Effector memory CD4-positive, alpha-beta T cell (primary cell): Measurements from ENCODE around the gene ALKBH2.

Source experiments
- DNase-seq, 3 donors: peaks; one replicate each; pipeline ENCODE4 v3.0.0-alpha.2; 2020
- H3K27ac ChIP-seq: 2 replicates; pipeline ENCODE4 v1.7.0; 2013; ENCODE audit warnings: mild to moderate bottlenecking, low read length, moderate library complexity; ENCODE audit not compliant: insufficient read depth, poor library complexity, severe bottlenecking
- H3K27me3 ChIP-seq: replicated peaks from 2 replicates; pipeline ENCODE4 v1.7.0; 2013; ENCODE audit warnings: mild to moderate bottlenecking, low read length; ENCODE audit not compliant: insufficient read depth, control insufficient read depth, poor library complexity, severe bottlenecking
- H3K36me3 ChIP-seq: 2 replicates; pipeline ENCODE4 v1.7.0; 2013; ENCODE audit warnings: mild to moderate bottlenecking, low read length, moderate library complexity; ENCODE audit not compliant: control insufficient read depth, insufficient read depth
- H3K4me1 ChIP-seq: 2 replicates; pipeline ENCODE4 v1.7.0; 2013; ENCODE audit warnings: low read length, mild to moderate bottlenecking; ENCODE audit not compliant: control insufficient read depth, insufficient read depth, poor library complexity, severe bottlenecking
- H3K4me3 ChIP-seq: 2 replicates; pipeline ENCODE4 v1.7.0; 2013; ENCODE audit warnings: low read length, low read depth, mild to moderate bottlenecking; ENCODE audit not compliant: insufficient read depth, poor library complexity, severe bottlenecking
- H3K9me3 ChIP-seq: 2 replicates; pipeline ENCODE4 v1.7.0; 2013; ENCODE audit warnings: mild to moderate bottlenecking, low read length, moderate library complexity; ENCODE audit not compliant: control insufficient read depth

ALKBH2 gene

DNA sequence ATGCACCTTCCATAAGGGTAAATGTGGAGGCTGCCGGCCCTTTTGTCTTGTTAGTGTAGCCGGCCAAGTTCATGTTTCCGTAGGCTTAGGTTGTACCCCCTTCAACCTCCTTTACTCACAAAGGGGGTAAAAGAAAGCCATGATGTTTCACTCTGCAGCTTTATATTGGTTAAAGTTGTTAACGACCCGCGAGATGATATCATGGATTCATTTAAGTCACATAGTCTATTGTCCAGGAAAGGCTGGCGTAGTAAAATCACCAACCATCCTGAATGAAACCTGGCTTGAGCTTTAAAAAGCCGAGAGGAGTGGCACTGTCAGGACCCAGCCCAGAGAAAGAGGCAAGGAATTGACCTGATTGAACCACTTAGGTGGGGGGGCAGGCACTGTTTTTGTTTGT lies 5.4 kb upstream of the ALKBH2 start:
- DNase-seq = no peak
- peak overlapping the region; percentile 73 for H3K4me3 ChIP-seq
- H3K9me3 ChIP-seq = no peaks in the 10 kb centered on the region
- peaks cover 14% of the 10 kb centered on the region for H3K36me3 ChIP-seq
- peaks cover 20% of the 10 kb centered on the region for H3K4me1 ChIP-seq
- H3K27ac ChIP-seq = peak overlapping the region; percentile 56
- H3K27me3 ChIP-seq = no peaks in the 10 kb centered on the region

DNA sequence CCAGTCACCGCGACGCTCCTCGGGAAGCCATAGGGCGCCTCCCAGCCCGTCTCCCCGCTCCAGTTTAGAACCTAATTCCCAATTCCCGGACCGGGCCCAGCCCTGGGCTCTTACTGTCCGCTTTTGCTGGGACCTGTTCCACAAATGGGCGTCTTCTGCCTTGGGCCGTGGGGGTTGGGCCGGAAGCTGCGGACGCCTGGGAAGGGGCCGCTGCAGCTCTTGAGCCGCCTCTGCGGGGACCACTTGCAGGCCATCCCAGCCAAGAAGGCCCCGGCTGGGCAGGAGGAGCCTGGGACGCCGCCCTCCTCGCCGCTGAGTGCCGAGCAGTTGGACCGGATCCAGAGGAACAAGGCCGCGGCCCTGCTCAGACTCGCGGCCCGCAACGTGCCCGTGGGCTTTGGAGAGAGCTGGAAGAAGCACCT lies 4.9 kb upstream of the ALKBH2 start:
- Histone ChIP-seq H3K36me3 (peaks cover 10% of the 10 kb centered on the region), H3K27me3 (no peaks in the 10 kb centered on the region), H3K9me3 (no peaks in the 10 kb centered on the region), H3K27ac (peak overlapping the region; percentile 56), H3K4me1 (peaks cover 22% of the 10 kb centered on the region), H3K4me3 (peak overlapping the region; percentile 73)
- no peak for DNase-seq

DNA sequence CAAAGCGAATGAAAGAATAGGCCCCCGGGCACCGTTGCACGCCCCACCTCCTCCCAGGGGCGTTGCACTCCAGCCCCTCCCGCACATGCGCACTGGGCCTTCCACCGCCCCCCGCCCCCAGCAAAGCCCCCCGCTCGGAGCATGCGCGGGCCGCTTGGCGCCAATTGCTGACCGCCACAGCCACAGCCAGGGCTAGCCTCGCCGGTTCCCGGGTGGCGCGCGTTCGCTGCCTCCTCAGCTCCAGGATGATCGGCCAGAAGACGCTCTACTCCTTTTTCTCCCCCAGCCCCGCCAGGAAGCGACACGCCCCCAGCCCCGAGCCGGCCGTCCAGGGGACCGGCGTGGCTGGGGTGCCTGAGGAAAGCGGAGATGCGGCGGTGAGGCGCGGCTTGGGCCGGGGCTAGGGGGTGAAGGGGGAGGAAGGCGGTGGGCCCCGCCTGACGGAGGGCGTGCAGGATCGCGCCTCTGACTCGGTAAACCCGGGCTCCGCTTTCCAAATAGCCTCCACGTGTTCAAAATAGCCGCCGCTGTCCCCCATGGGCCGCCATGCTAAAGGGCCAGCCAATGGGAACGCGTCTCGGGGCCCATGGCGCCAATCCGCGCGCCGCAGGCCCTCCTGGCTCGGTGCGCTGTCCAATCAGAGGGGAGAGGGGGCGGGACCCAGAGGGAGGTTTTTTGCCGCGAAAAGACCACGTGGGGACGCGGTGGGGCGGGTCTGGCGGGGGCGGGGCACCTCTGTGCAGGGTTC lies 4.3 kb upstream of the ALKBH2 start, which contains the start of gene UNG:
UNG (plus strand) TSS at position 163 of the 748 bp plus-strand sequence; CDS start at position 246, 83 bp downstream.
- Histone ChIP-seq H3K4me1 (peaks cover 24% of the 10 kb centered on the region), H3K4me3 (peak within 1 kb of the TSS; percentile 73), H3K36me3 (peaks cover 7% of the 10 kb centered on the region), H3K27ac (peak within 1 kb of the TSS; percentile 56), H3K27me3 (no peaks in the 10 kb centered on the region), H3K9me3 (no peaks in the 10 kb centered on the region)
- peak; percentile 90 to 96 (median 95) for DNase-seq

DNA sequence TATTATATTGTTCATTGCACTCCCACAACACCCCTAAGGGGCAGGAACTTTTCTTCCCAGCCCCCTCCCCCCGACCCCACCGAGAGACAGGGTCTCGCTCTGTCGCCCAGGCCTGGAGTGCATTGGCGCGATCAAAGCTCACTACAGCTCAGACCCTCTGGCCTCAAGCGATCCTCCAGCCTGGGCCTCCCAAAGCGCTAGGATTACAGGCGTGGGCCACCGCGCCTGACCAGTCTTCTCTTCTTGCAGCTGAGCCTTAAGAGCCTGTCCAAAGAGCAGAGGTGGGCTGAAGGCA lies 3.8 kb upstream of the ALKBH2 start:
- no peak for DNase-seq
- H3K27me3 ChIP-seq = no peaks in the 10 kb centered on the region
- H3K4me3 ChIP-seq = no peak overlapping the region
- H3K36me3 ChIP-seq = peaks cover 7% of the 10 kb centered on the region
- no peaks in the 10 kb centered on the region for H3K9me3 ChIP-seq
- peaks cover 27% of the 10 kb centered on the region for H3K4me1 ChIP-seq
- no peak overlapping the region for H3K27ac ChIP-seq

DNA sequence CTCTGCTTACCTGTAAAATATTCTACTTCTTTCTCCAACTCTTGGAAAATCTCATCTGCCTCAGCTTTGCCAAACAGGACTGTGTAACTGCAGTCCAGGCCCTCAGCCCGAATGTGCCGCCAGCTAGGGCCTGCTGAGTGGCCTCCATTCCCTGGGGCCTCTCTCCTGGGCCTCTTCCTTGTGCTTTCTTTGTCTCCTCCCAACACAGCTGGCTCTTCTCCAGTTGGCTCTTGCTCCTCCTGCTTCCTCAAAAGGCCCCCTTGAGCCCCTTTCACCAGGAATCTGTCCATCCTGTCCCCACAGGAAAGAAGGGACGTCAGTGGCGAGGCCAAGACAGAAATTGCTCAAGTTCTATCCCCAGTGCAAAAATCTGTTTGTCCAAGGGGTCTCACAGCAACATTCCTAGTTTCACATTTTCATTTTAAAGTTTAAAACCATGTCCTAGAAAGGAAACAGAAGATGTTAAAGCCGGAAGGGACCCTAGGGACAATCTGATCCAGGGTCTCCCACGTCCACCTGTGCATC lies 713 bp downstream of the ALKBH2 start:
- peaks cover 10% of the 10 kb centered on the region for H3K36me3 ChIP-seq

DNA sequence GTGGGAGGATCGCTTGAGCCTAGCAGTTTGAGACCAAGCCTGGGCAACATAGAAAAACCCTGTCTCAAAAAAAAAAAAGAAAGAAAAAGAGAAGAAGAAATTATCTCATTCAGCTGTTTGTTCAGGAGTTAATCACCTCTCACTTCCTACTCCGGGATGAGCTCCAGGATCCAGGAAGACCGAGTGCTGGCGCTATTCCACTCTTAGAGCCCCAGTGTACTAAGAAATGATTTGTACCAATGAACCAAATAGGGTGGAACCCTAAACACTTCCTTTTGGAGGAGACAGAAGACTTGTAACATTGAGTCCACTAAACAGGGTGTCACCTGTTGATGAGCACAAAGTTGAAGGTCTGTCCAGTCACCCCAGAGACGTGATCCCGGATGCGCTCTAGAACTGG lies 3.6 kb downstream of the ALKBH2 start:
- H3K4me3 ChIP-seq = no peak overlapping the region
- H3K4me1 ChIP-seq = peaks cover 9% of the 10 kb centered on the region
- H3K27ac ChIP-seq = no peak overlapping the region
- H3K9me3 ChIP-seq = no peaks in the 10 kb centered on the region
- peaks cover 35% of the 10 kb centered on the region for H3K36me3 ChIP-seq
- no peaks in the 10 kb centered on the region for H3K27me3 ChIP-seq
- DNase-seq = no peak

More for the DNA sequence above, 713 bp downstream of the ALKBH2 start:
- DNase-seq = no peak
- Histone ChIP-seq H3K9me3 (no peaks in the 10 kb centered on the region), H3K4me3 (peak overlapping the region; percentile 59), H3K4me1 (peaks cover 14% of the 10 kb centered on the region), H3K27ac (peak overlapping the region; percentile 56), H3K27me3 (no peaks in the 10 kb centered on the region)

DNA sequence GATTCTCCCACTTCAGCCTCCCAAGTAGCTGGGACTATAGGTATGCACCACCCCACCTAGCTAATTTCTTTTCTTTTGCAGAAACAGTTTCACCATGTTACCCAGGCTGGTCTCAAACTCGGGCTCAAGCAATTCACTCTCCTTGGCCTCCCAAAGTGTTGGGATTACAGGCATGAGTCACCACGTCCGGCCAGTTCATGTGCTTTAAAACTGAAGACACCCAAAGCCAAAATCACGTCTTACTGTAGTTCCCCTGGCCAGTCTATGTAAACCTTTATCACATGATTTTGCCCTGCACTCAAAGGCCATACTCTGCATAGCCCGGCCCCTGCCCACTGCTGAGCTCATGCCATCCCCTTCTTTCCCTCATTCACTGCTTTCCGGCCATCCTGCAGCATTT lies 4.5 kb downstream of the ALKBH2 start:
- Histone ChIP-seq H3K9me3 (no peaks in the 10 kb centered on the region), H3K27me3 (no peaks in the 10 kb centered on the region), H3K4me1 (peaks cover 8% of the 10 kb centered on the region), H3K36me3 (peaks cover 41% of the 10 kb centered on the region), H3K27ac (no peak overlapping the region), H3K4me3 (no peak overlapping the region)
- DNase-seq = no peak

DNA sequence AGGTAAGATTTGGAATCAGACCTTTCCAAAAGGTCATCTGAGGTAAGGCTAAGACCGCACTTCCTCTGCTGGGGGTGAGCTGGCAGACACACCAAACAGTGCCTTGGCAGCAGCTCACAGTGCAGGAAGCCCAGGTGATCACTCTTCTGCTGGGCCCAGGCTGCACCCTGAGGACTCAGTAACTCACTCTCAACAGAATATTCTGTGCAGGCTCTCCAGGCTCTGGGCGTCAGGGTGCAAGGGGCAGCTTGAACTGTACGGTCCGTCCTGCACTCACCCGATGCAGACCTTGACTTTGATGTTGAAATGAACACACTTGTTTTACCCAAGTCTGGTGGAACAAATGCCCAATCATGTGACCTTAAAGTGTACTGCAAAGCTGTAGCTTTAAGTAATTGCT lies 6.0 kb downstream of the ALKBH2 start:
- H3K36me3 ChIP-seq = peaks cover 54% of the 10 kb centered on the region
- no peaks in the 10 kb centered on the region for H3K9me3 ChIP-seq

DNA sequence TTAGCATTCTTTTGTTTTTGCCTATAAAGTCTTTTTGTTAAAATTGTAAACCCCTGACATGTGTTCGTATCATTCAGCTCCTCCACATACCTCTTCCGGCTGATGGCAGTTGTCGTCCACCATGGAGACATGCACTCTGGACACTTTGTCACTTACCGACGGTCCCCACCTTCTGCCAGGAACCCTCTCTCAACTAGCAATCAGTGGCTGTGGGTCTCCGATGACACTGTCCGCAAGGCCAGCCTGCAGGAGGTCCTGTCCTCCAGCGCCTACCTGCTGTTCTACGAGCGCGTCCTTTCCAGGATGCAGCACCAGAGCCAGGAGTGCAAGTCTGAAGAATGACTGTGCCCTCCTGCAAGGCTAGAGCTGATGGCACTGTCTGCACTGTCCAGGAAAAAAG lies 7.7 kb downstream of the ALKBH2 start:
- Histone ChIP-seq H3K36me3 (peaks cover 60% of the 10 kb centered on the region), H3K27me3 (no peaks in the 10 kb centered on the region), H3K9me3 (no peaks in the 10 kb centered on the region), H3K4me1 (no peaks in the 10 kb centered on the region), H3K4me3 (no peak overlapping the region), H3K27ac (no peak overlapping the region)
- no peak for DNase-seq

More for the DNA sequence above, 6.0 kb downstream of the ALKBH2 start:
- Histone ChIP-seq H3K27me3 (no peaks in the 10 kb centered on the region), H3K27ac (no peak overlapping the region), H3K4me1 (no peaks in the 10 kb centered on the region), H3K4me3 (no peak overlapping the region)
- no peak for DNase-seq

DNA sequence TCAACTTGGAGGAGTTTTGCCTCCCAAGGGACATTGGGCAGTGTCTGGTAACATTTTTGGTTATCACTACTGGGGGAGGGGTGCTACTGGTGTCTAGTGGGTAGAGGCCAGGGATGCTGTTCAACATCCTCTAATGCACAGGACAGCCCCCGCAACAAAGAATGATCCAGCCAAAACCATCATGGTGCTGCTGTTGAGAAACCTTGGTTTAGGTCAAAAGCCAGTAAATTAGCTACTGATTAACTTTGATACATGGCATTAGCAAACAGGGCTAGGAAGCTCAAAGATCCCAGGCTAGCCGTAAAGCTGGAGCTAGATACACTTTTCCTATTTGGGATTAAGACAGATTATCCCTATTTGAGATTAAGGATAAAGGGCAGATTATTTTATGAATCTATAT lies 8.8 kb downstream of the ALKBH2 start:
- no peak for DNase-seq
- Histone ChIP-seq H3K36me3 (peaks cover 60% of the 10 kb centered on the region), H3K27ac (no peak overlapping the region), H3K4me1 (no peaks in the 10 kb centered on the region), H3K4me3 (no peak overlapping the region), H3K27me3 (no peaks in the 10 kb centered on the region), H3K9me3 (no peaks in the 10 kb centered on the region)
